HFF-Myc (cell line): ENCODE measurements around the gene ITPR3.

Experiments
- DNase-seq: peaks from one replicate; pipeline ENCODE4 v3.0.0-alpha.2; 2011; ENCODE audit warnings: low read depth; ENCODE audit errors: extremely low read depth
- H3K4me3 ChIP-seq: replicated peaks from 2 replicates; pipeline ENCODE4 v1.5.1; 2011; ENCODE audit warnings: low read depth, mild to moderate bottlenecking, control low read depth, low read length
- TF ChIP-seq, protein P1 (sequence below): IDR thresholded peaks from 2 replicates; pipeline ENCODE4 v1.5.1; 2012; ENCODE audit warnings: mild to moderate bottlenecking, low read depth, low read length, control low read depth; ENCODE audit errors: missing control alignments

ITPR3 gene

DNA sequence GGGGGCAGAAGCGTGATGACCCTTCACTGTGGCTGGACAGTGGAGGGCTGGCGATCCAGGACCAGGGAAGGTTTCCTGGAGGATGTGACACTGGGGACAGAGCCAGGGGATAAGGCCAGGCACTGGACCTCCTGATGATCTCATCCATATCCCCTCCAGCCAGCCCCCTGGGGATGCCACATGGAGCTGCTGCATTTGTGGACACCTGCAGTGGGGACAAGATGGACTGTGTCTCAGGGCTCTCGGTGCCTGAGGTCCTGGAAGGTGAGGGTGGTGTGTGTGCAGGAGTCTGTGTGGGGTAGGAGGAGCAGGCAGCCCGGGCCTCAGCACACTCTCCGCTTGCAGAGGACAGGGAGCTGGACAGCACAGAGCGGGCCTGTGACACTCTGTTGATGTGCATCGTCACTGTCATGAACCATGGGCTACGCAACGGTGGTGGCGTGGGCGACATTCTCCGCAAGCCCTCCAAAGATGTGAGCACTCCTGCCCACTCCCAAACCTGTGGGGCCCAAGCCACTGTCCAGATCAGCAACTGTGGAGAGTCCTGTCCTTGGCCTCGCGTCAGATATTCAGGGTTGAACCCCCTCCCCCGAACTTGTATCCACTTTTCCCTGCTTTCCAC lies 70.4 kb downstream of the ITPR3 start:
- H3K4me3 ChIP-seq, result no peak overlapping the region
- TF ChIP-seq, protein P1, sequence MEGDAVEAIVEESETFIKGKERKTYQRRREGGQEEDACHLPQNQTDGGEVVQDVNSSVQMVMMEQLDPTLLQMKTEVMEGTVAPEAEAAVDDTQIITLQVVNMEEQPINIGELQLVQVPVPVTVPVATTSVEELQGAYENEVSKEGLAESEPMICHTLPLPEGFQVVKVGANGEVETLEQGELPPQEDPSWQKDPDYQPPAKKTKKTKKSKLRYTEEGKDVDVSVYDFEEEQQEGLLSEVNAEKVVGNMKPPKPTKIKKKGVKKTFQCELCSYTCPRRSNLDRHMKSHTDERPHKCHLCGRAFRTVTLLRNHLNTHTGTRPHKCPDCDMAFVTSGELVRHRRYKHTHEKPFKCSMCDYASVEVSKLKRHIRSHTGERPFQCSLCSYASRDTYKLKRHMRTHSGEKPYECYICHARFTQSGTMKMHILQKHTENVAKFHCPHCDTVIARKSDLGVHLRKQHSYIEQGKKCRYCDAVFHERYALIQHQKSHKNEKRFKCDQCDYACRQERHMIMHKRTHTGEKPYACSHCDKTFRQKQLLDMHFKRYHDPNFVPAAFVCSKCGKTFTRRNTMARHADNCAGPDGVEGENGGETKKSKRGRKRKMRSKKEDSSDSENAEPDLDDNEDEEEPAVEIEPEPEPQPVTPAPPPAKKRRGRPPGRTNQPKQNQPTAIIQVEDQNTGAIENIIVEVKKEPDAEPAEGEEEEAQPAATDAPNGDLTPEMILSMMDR, result no peak
- no peak for DNase-seq

GRCh38 chr6:33692078-33692759 lies 71.1 kb downstream of the ITPR3 start:
- TF ChIP-seq, protein P1, result no peak
- DNase-seq, result no peak
- no peak overlapping the region for H3K4me3 ChIP-seq

DNA sequence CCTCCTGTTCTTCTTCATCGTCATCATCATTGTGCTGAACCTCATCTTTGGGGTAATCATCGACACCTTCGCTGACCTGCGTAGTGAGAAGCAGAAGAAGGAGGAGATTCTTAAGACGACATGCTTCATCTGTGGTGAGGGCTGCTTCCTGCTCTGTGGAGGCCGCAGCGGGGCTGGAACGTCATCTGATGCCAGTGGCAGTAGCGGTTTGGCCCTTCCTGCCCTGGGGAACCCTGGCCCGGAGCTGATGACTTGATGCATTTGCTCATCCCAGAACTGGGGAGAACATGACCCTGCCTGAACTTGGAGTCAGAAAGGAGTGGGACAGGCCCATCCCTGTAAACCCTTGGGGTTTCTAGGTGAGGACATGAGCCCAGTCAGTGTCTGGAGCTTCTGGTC lies 71.6 kb downstream of the ITPR3 start:
- TF ChIP-seq, protein P1, result no peak
- no peak overlapping the region for H3K4me3 ChIP-seq
- no peak for DNase-seq

- H3K4me3 ChIP-seq, result no peak overlapping the region
- TF ChIP-seq, protein P1, result no peak
- no peak for DNase-seq
Observed at GRCh38 chr6:33693186-33694105, 72.3 kb downstream of the ITPR3 start.

- TF ChIP-seq, protein P1, result no peak
- no peak for DNase-seq
- no peak overlapping the region for H3K4me3 ChIP-seq
Observed at GRCh38 chr6:33694401-33694931, 73.3 kb downstream of the ITPR3 start.

DNA sequence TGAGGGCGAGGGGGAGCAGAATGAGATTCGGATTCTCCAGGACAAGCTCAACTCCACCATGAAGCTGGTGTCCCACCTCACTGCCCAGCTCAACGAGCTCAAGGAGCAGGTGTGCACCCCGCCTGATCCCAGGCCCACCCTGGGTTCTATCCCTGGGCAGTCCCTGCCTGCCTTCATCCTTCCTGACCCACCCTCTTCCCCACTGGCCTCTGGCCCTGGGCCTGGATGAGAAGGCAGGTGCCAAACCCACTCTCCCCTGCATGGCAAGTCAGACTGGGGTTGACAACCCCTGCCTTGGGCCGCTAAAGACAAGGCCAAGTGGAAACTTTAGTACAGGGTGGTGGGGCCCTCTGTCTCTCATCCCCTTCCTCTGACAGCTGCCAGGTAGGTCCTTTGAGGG lies 73.9 kb downstream of the ITPR3 start:
- no peak overlapping the region for H3K4me3 ChIP-seq
- TF ChIP-seq, protein P1, result no peak
- DNase-seq, result no peak
